H9 (cell line): ENCODE results near the gene PNPLA8. TPM values are rescaled to one million over a fixed set of nuclear protein-coding genes. Genes with fewer than 3 reads are reported as not detected.
A peak's percentile ranks its signal among the peaks of the same experiment; 100 is the strongest.

ENCODE experiments used
- DNase-seq: peaks from one replicate; pipeline ENCODE4 v3.0.0-alpha.2; 2017
- H2AFZ ChIP-seq: one replicate; pipeline ENCODE4 v1.6.1; 2013; ENCODE audit warnings: mild to moderate bottlenecking, low read length, control low read depth, moderate library complexity
- H2AK5ac ChIP-seq: 2 replicates; pipeline ENCODE4 v1.6.1; 2013; ENCODE audit warnings: low read length, control low read depth, mixed read lengths; ENCODE audit not compliant: insufficient read length
- H2BK120ac ChIP-seq: one replicate; pipeline ENCODE4 v1.6.1; 2013; ENCODE audit warnings: low read depth, mild to moderate bottlenecking, low read length, control low read depth, inconsistent platforms; ENCODE audit not compliant: poor library complexity, severe bottlenecking
- H2BK12ac ChIP-seq: 2 replicates; pipeline ENCODE4 v1.6.1; 2013; ENCODE audit warnings: low read length, control low read depth, mixed read lengths, low read depth; ENCODE audit not compliant: insufficient read length
- H2BK15ac ChIP-seq: 2 replicates; pipeline ENCODE4 v1.6.1; 2013; ENCODE audit warnings: low read depth, low read length, control low read depth
- H2BK20ac ChIP-seq: one replicate; pipeline ENCODE4 v1.6.1; 2013; ENCODE audit warnings: low read depth, mild to moderate bottlenecking, low read length, control low read depth, inconsistent platforms; ENCODE audit not compliant: poor library complexity, severe bottlenecking
- H2BK5ac ChIP-seq: 2 replicates; pipeline ENCODE4 v1.6.1; 2013; ENCODE audit warnings: low read length, control low read depth, mixed read lengths; ENCODE audit not compliant: insufficient read length
- H3K14ac ChIP-seq: 2 replicates; pipeline ENCODE4 v1.6.1; 2013; ENCODE audit warnings: low read length, control low read depth; ENCODE audit not compliant: insufficient read depth
- H3K18ac ChIP-seq: 2 replicates; pipeline ENCODE4 v1.6.1; 2013; ENCODE audit warnings: low read depth, mild to moderate bottlenecking, mixed read lengths, low read length, control low read depth; ENCODE audit not compliant: insufficient read length
- H3K23ac ChIP-seq: 2 replicates; pipeline ENCODE4 v1.6.1; 2013; ENCODE audit warnings: low read length, control low read depth, mixed read lengths, low read depth; ENCODE audit not compliant: insufficient read length
- H3K23me2 ChIP-seq: 2 replicates; pipeline ENCODE4 v1.6.1; 2013; ENCODE audit warnings: low read depth, mild to moderate bottlenecking, mixed read lengths, low read length, control low read depth; ENCODE audit not compliant: insufficient read length, poor library complexity, severe bottlenecking
- H3K27ac ChIP-seq: 2 replicates; pipeline ENCODE4 v1.5.1; 2013; ENCODE audit warnings: low read length, control low read depth, mixed read lengths, low read depth; ENCODE audit not compliant: insufficient read length
- H3K27me3 ChIP-seq: 2 replicates; pipeline ENCODE4 v1.6.1; 2013; ENCODE audit warnings: low read length, control low read depth, inconsistent platforms; ENCODE audit not compliant: insufficient read depth
- H3K4ac ChIP-seq: 2 replicates; pipeline ENCODE4 v1.6.1; 2013; ENCODE audit warnings: low read depth, mild to moderate bottlenecking, control low read depth, inconsistent platforms, low read length, moderate library complexity
- H3K4me1 ChIP-seq: 2 replicates; pipeline ENCODE4 v1.6.1; 2013; ENCODE audit warnings: low read length, control low read depth, inconsistent platforms; ENCODE audit not compliant: insufficient read depth
- H3K4me2 ChIP-seq: 2 replicates; pipeline ENCODE4 v1.6.1; 2013; ENCODE audit warnings: low read length, control low read depth, mixed read lengths; ENCODE audit not compliant: insufficient read length, insufficient read depth
- H3K56ac ChIP-seq: 2 replicates; pipeline ENCODE4 v1.6.1; 2013; ENCODE audit warnings: low read depth, mild to moderate bottlenecking, mixed read lengths, low read length, control low read depth; ENCODE audit not compliant: insufficient read length
- H3K79me1 ChIP-seq: 2 replicates; pipeline ENCODE4 v1.6.1; 2013; ENCODE audit warnings: low read depth, mild to moderate bottlenecking, moderate library complexity, low read length, control low read depth, inconsistent platforms; ENCODE audit not compliant: insufficient read depth, poor library complexity, severe bottlenecking
- H3K79me2 ChIP-seq: 2 replicates; pipeline ENCODE4 v1.6.1; 2013; ENCODE audit warnings: low read length, control low read depth, inconsistent platforms; ENCODE audit not compliant: insufficient read depth
- H3K9ac ChIP-seq: 2 replicates; pipeline ENCODE4 v1.6.1; 2013; ENCODE audit warnings: low read length, control low read depth, mixed read lengths; ENCODE audit not compliant: insufficient read length; ENCODE audit errors: extremely low read depth
- H3K9me3 ChIP-seq: one replicate; pipeline ENCODE4 v1.6.1; 2013; ENCODE audit warnings: low read depth, low read length, inconsistent platforms; ENCODE audit not compliant: control insufficient read depth
- H3T11ph ChIP-seq: one replicate; pipeline ENCODE4 v1.6.1; 2013; ENCODE audit warnings: mild to moderate bottlenecking, low read length, control low read depth, inconsistent platforms
- H4K20me1 ChIP-seq: one replicate; pipeline ENCODE4 v1.6.1; 2013; ENCODE audit not compliant: control insufficient read depth, insufficient read length, insufficient read depth
- H4K5ac ChIP-seq: 2 replicates; pipeline ENCODE4 v1.6.1; 2013; ENCODE audit warnings: low read depth, mild to moderate bottlenecking, mixed read lengths, low read length, control low read depth; ENCODE audit not compliant: insufficient read length
- H4K8ac ChIP-seq: replicated peaks from 2 replicates; pipeline ENCODE4 v1.6.1; 2013; ENCODE audit warnings: low read length, control low read depth, mixed read lengths, low read depth; ENCODE audit not compliant: insufficient read length
- H4K91ac ChIP-seq: 2 replicates; pipeline ENCODE4 v1.6.1; 2013; ENCODE audit warnings: low read depth, mild to moderate bottlenecking, moderate library complexity, mixed read lengths, low read length, control low read depth; ENCODE audit not compliant: insufficient read length
- H3K27ac Mint-ChIP-seq, 3 experiments: 2 replicates in 2 of 3; 3 replicates in 1 of 3; pipeline ENCODE4 v1.8.0; 2020 to 2021; ENCODE audit warnings: mixed read lengths in 3 of 3, mild to moderate bottlenecking in 1 of 3, moderate library complexity in 1 of 3
- H3K27me3 Mint-ChIP-seq: 2 replicates; pipeline ENCODE4 v1.8.0; 2021; ENCODE audit warnings: low read depth, mild to moderate bottlenecking, moderate library complexity, mixed read lengths
- H3K36me3 Mint-ChIP-seq, 3 experiments: 2 replicates in 2 of 3; 3 replicates in 1 of 3; pipeline ENCODE4 v1.8.0; 2020 to 2021; ENCODE audit warnings: low read depth in 3 of 3, mixed read lengths in 3 of 3; ENCODE audit not compliant: insufficient read depth in 1 of 3
- H3K4me1 Mint-ChIP-seq, 2 experiments: 2 replicates each; pipeline ENCODE4 v1.8.0; 2020; ENCODE audit warnings: mixed read lengths in 2 of 2
- H3K4me3 Mint-ChIP-seq, 2 experiments: 2 replicates in 1 of 2; 3 replicates in 1 of 2; pipeline ENCODE4 v1.8.0; 2020 to 2021; ENCODE audit warnings: mild to moderate bottlenecking in 2 of 2, mixed read lengths in 2 of 2, moderate library complexity in 1 of 2
- H3K9me3 Mint-ChIP-seq, 2 experiments: 2 replicates in 1 of 2; 3 replicates in 1 of 2; pipeline ENCODE4 v1.8.0; 2020; ENCODE audit warnings: mild to moderate bottlenecking in 2 of 2, mixed read lengths in 2 of 2, moderate library complexity in 1 of 2
- CTCF ChIP-seq: fragments of 200-600 bp; sonication (generic); conservative IDR thresholded peaks from 3 replicates; pipeline ENCODE4 v1.8.0; 2021; ENCODE audit warnings: antibody characterized with exemption, mild to moderate bottlenecking
- WGBS: extraction: QIAGEN DNeasy Blood & Tissue Kit; methylation state at CpG from one replicate; pipeline ENCODE4 v1.1.7; 2013; ENCODE audit warnings: missing lambda C conversion rate, low lambda C conversion rate, mixed read lengths; ENCODE audit not compliant: insufficient read length; ENCODE audit errors: extremely low coverage; 5-methylcytosine and 5-hydroxymethylcytosine counted together
- total RNA-seq: library from RNA; stranded (reverse); gene quantifications from 2 replicates; pipeline ENCODE4 v1.2.1, GENCODE V29; 2021

The PNPLA8 gene
- total RNA-seq, 1 experiment from 2014 or later: 11.7 TPM

- Histone ChIP-seq H3K9me3 (no peaks in the 10 kb centered on the region), H2BK15ac (no peak overlapping the region), H3K9ac (no peak overlapping the region), H3K56ac (no peak overlapping the region), H3K14ac (no peak overlapping the region), H3K4me1 (peaks cover 9% of the 10 kb centered on the region), H2AFZ (no peak overlapping the region), H3K4ac (no peak overlapping the region), H3K23ac (no peak overlapping the region), H4K5ac (no peak overlapping the region), H3K23me2 (peaks cover 25% of the 10 kb centered on the region), H2BK20ac (no peak overlapping the region), H2BK5ac (no peak overlapping the region), H3K79me2 (no peaks in the 10 kb centered on the region), H4K8ac (no peak overlapping the region), H4K20me1 (no peaks in the 10 kb centered on the region), H3K79me1 (no peaks in the 10 kb centered on the region), H3K4me2 (peak overlapping the region; percentile 92), H3K27me3 (peaks cover 24% of the 10 kb centered on the region; the same call in 1 of the 2 replicates), H2BK12ac (no peak overlapping the region), H3T11ph (no peak overlapping the region), H2AK5ac (no peak overlapping the region), H2BK120ac (no peak overlapping the region), H3K27ac (no peak overlapping the region), H3K18ac (no peak overlapping the region), H4K91ac (no peak overlapping the region)
- H3K4me3 Mint-ChIP-seq: peak overlapping the region; percentile 78 to 97
- no peak for TF ChIP-seq CTCF
- peaks cover 66% of the 10 kb centered on the region for H3K27me3 Mint-ChIP-seq
- H3K4me1 Mint-ChIP-seq: peaks cover 27 to 42% of the 10 kb centered on the region in 2 experiments
- no peaks in the 10 kb centered on the region for H3K9me3 Mint-ChIP-seq
- WGBS: no CpG with 5 or more reads among the region's 4 CpGs
- H3K36me3 Mint-ChIP-seq: peaks cover 0 to 1% (median 0%) of the 10 kb centered on the region in 3 experiments; a peak in 1 of 7 replicates
- no peak overlapping the region for H3K27ac Mint-ChIP-seq
- no peak for DNase-seq
These were observed 71.6 kb downstream of the PNPLA8 start for GRCh38 chr7:108454317-108454673.
